COR-L47 (cell line): Measurements from ENCODE around the gene FBXL17.

Source experiments
- DNase-seq: peaks from one replicate; lab custom pipeline; 2025; lab: John Stamatoyannopoulos, UW

FBXL17 gene

GRCh38 chr5:107809201-107810034 lies 572.5 kb downstream of the FBXL17 start:
- DNase-seq = peak; percentile 60
